Mesendoderm (in vitro differentiated cells): ENCODE data around the gene RBM44.
"Not testable (repeated sequence)": the region's sequence is repeated elsewhere in the genome, so short reads cannot be mapped to it uniquely, and the experiment has no call there.

Source experiments
- DNase-seq: peaks from one replicate; pipeline ENCODE4 v3.0.0; 2013
- H2AK5ac ChIP-seq: 2 replicates; pipeline ENCODE4 v1.6.1; 2013; ENCODE audit warnings: low read length, inconsistent platforms
- H2BK120ac ChIP-seq: 2 replicates; pipeline ENCODE4 v1.6.1; 2013; ENCODE audit warnings: low read depth, mild to moderate bottlenecking, low read length, moderate library complexity, mixed read lengths
- H2BK15ac ChIP-seq: replicated peaks from 2 replicates; pipeline ENCODE4 v1.6.1; 2013; ENCODE audit warnings: low read depth, mild to moderate bottlenecking, moderate library complexity
- H2BK5ac ChIP-seq: 2 replicates; pipeline ENCODE4 v1.6.1; 2013; ENCODE audit warnings: low read length, inconsistent platforms
- H3K18ac ChIP-seq: 2 replicates; pipeline ENCODE4 v1.6.1; 2013; ENCODE audit warnings: mild to moderate bottlenecking, low read length, mixed read lengths
- H3K23ac ChIP-seq: one replicate; pipeline ENCODE4 v1.6.1; 2013; ENCODE audit warnings: low read length
- H3K27ac ChIP-seq: 2 replicates; pipeline ENCODE4 v1.5.1; 2013; ENCODE audit warnings: low read depth, mild to moderate bottlenecking, inconsistent platforms, low read length, moderate library complexity
- H3K27me3 ChIP-seq: 2 replicates; pipeline ENCODE4 v1.6.1; 2013; ENCODE audit warnings: low read length, control low read depth, mild to moderate bottlenecking, inconsistent platforms; ENCODE audit not compliant: insufficient read depth, poor library complexity
- H3K36me3 ChIP-seq: 2 replicates; pipeline ENCODE4 v1.6.1; 2013; ENCODE audit warnings: low read length, inconsistent platforms; ENCODE audit not compliant: control insufficient read depth, insufficient read depth
- H3K4ac ChIP-seq: one replicate; pipeline ENCODE4 v1.6.1; 2013; ENCODE audit warnings: low read depth, mild to moderate bottlenecking, low read length, moderate library complexity
- H3K4me1 ChIP-seq: 2 replicates; pipeline ENCODE4 v1.6.1; 2013; ENCODE audit warnings: low read depth, low read length, inconsistent platforms; ENCODE audit not compliant: control insufficient read depth
- H3K4me2 ChIP-seq: 2 replicates; pipeline ENCODE4 v1.6.1; 2013; ENCODE audit warnings: low read length
- H3K4me3 ChIP-seq: 2 replicates; pipeline ENCODE4 v1.5.1; 2013; ENCODE audit warnings: mild to moderate bottlenecking, low read length
- H3K56ac ChIP-seq: one replicate; pipeline ENCODE4 v1.6.1; 2013; ENCODE audit warnings: low read length
- H3K79me1 ChIP-seq: 2 replicates; pipeline ENCODE4 v1.6.1; 2013; ENCODE audit warnings: low read length, inconsistent platforms
- H3K79me2 ChIP-seq: 2 replicates; pipeline ENCODE4 v1.6.1; 2013; ENCODE audit warnings: mild to moderate bottlenecking, low read length; ENCODE audit not compliant: control insufficient read depth, insufficient read depth
- H3K9ac ChIP-seq: 2 replicates; pipeline ENCODE4 v1.6.1; 2013; ENCODE audit warnings: low read length, inconsistent platforms
- H4K5ac ChIP-seq: one replicate; pipeline ENCODE4 v1.6.1; 2013; ENCODE audit warnings: low read length
- H4K8ac ChIP-seq: one replicate; pipeline ENCODE4 v1.6.1; 2013; ENCODE audit warnings: low read depth, mild to moderate bottlenecking, control low read depth, low read length, moderate library complexity
- WGBS: extraction: QIAGEN DNeasy Blood & Tissue Kit; methylation state at CpG from one replicate; pipeline ENCODE4 v1.1.7; 2013; ENCODE audit warnings: low lambda C conversion rate, missing lambda C conversion rate; ENCODE audit not compliant: insufficient coverage; ENCODE audit errors: extremely low coverage; 5-methylcytosine and 5-hydroxymethylcytosine counted together

RBM44 gene

GRCh38 chr2:237783678-237784077 lies 14.9 kb upstream of the RBM44 start:
- not testable (repeated sequence) for H3K18ac ChIP-seq, H3K36me3 ChIP-seq, H3K79me1 ChIP-seq, H2BK5ac ChIP-seq, H3K9ac ChIP-seq, H3K27ac ChIP-seq, H4K8ac ChIP-seq, H2AK5ac ChIP-seq, H3K4me2 ChIP-seq, H4K5ac ChIP-seq, H3K56ac ChIP-seq, H3K4me1 ChIP-seq, H3K27me3 ChIP-seq, H3K79me2 ChIP-seq, H3K4ac ChIP-seq, H3K23ac ChIP-seq, H2BK120ac ChIP-seq, H2BK15ac ChIP-seq, H3K4me3 ChIP-seq, DNase-seq
- no CpG with 5 or more reads among the region's 5 CpGs for WGBS

GRCh38 chr2:237786936-237787335 lies 11.6 kb upstream of the RBM44 start:
- H3K79me2 ChIP-seq = no peaks in the 10 kb centered on the region
- no peak overlapping the region for H4K8ac ChIP-seq
- H3K4me3 ChIP-seq = no peak overlapping the region
- H3K18ac ChIP-seq = no peak overlapping the region
- H3K4ac ChIP-seq = no peak overlapping the region
- H2BK120ac ChIP-seq = no peak overlapping the region
- peaks cover 1% of the 10 kb centered on the region for H3K36me3 ChIP-seq
- peak; percentile 44 for DNase-seq
- no peak overlapping the region for H4K5ac ChIP-seq
- no peak overlapping the region for H2BK5ac ChIP-seq
- no peak overlapping the region for H2AK5ac ChIP-seq
- H3K79me1 ChIP-seq = no peaks in the 10 kb centered on the region
- no peak overlapping the region for H3K56ac ChIP-seq
- no peak overlapping the region for H3K9ac ChIP-seq
- WGBS = no CpG with 5 or more reads among the region's 4 CpGs
- no peaks in the 10 kb centered on the region for H3K27me3 ChIP-seq
- no peak overlapping the region for H3K27ac ChIP-seq
- H3K23ac ChIP-seq = no peak overlapping the region
- no peak overlapping the region for H3K4me2 ChIP-seq
- no peaks in the 10 kb centered on the region for H3K4me1 ChIP-seq
- no peak overlapping the region for H2BK15ac ChIP-seq

- no peaks in the 10 kb centered on the region for H3K79me2 ChIP-seq
- no peak overlapping the region for H3K18ac ChIP-seq
- no peak overlapping the region for H2BK120ac ChIP-seq
- no peaks in the 10 kb centered on the region for H3K27me3 ChIP-seq
- no peaks in the 10 kb centered on the region for H3K79me1 ChIP-seq
- H3K36me3 ChIP-seq = no peaks in the 10 kb centered on the region
- H3K4me1 ChIP-seq = no peaks in the 10 kb centered on the region
- no peak overlapping the region for H3K9ac ChIP-seq
- H4K5ac ChIP-seq = no peak overlapping the region
- H2AK5ac ChIP-seq = no peak overlapping the region
- no peak overlapping the region for H3K56ac ChIP-seq
- DNase-seq = no peak
- H3K23ac ChIP-seq = no peak overlapping the region
- H3K4me3 ChIP-seq = no peak overlapping the region
- no peak overlapping the region for H3K4me2 ChIP-seq
- no peak overlapping the region for H4K8ac ChIP-seq
- H2BK15ac ChIP-seq = no peak overlapping the region
- H3K27ac ChIP-seq = no peak overlapping the region
- H2BK5ac ChIP-seq = no peak overlapping the region
- H3K4ac ChIP-seq = no peak overlapping the region
- WGBS = no CpG with 5 or more reads among the region's 4 CpGs
Measured at GRCh38 chr2:237790353-237790752, 8.2 kb upstream of the RBM44 start.

GRCh38 chr2:237791977-237792727 lies 6.4 kb upstream of the RBM44 start:
- Histone ChIP-seq H2BK5ac (no peak overlapping the region), H3K4ac (no peak overlapping the region), H3K79me1 (no peaks in the 10 kb centered on the region), H3K56ac (no peak overlapping the region), H3K36me3 (no peaks in the 10 kb centered on the region), H4K5ac (no peak overlapping the region), H4K8ac (no peak overlapping the region), H3K18ac (no peak overlapping the region), H2BK120ac (no peak overlapping the region), H2BK15ac (no peak overlapping the region), H3K4me1 (no peaks in the 10 kb centered on the region), H3K4me2 (no peak overlapping the region), H3K27ac (no peak overlapping the region), H3K27me3 (no peaks in the 10 kb centered on the region), H3K79me2 (no peaks in the 10 kb centered on the region), H3K9ac (no peak overlapping the region), H3K23ac (no peak overlapping the region), H3K4me3 (no peak overlapping the region), H2AK5ac (no peak overlapping the region)
- no CpG with 5 or more reads among the region's 6 CpGs for WGBS
- peak; percentile 55 for DNase-seq

GRCh38 chr2:237797253-237797652 lies 1.3 kb upstream of the RBM44 start:
- no peak overlapping the region for H2BK15ac ChIP-seq
- H3K27ac ChIP-seq = no peak overlapping the region
- no peaks in the 10 kb centered on the region for H3K4me1 ChIP-seq
- no peak overlapping the region for H4K8ac ChIP-seq
- no peaks in the 10 kb centered on the region for H3K27me3 ChIP-seq
- H3K4me2 ChIP-seq = no peak overlapping the region
- no peak overlapping the region for H3K56ac ChIP-seq
- no peaks in the 10 kb centered on the region for H3K36me3 ChIP-seq
- DNase-seq = no peak
- H3K79me1 ChIP-seq = no peaks in the 10 kb centered on the region
- H3K4ac ChIP-seq = no peak overlapping the region
- no peak overlapping the region for H3K18ac ChIP-seq
- H3K79me2 ChIP-seq = no peaks in the 10 kb centered on the region
- H2AK5ac ChIP-seq = no peak overlapping the region
- H3K23ac ChIP-seq = no peak overlapping the region
- no peak overlapping the region for H2BK5ac ChIP-seq
- no peak overlapping the region for H3K4me3 ChIP-seq
- no peak overlapping the region for H2BK120ac ChIP-seq
- H3K9ac ChIP-seq = no peak overlapping the region
- WGBS = no CpG with 5 or more reads among the region's 3 CpGs
- H4K5ac ChIP-seq = no peak overlapping the region

GRCh38 chr2:237799060-237799428 lies 465 bp downstream of the RBM44 start:
- no peak overlapping the region for H4K8ac ChIP-seq
- no peak overlapping the region for H3K27ac ChIP-seq
- no peaks in the 10 kb centered on the region for H3K27me3 ChIP-seq
- no peak overlapping the region for H2BK5ac ChIP-seq
- no peak overlapping the region for H3K4me2 ChIP-seq
- no peaks in the 10 kb centered on the region for H3K36me3 ChIP-seq
- H2AK5ac ChIP-seq = no peak overlapping the region
- no peak overlapping the region for H3K23ac ChIP-seq
- no peaks in the 10 kb centered on the region for H3K79me1 ChIP-seq
- no peak overlapping the region for H2BK120ac ChIP-seq
- no peak overlapping the region for H4K5ac ChIP-seq
- no peak overlapping the region for H3K4me3 ChIP-seq
- WGBS = no CpG with 5 or more reads among the region's 34 CpGs
- no peak overlapping the region for H3K56ac ChIP-seq
- no peak for DNase-seq
- H3K9ac ChIP-seq = no peak overlapping the region
- no peak overlapping the region for H3K18ac ChIP-seq
- no peak overlapping the region for H3K4ac ChIP-seq
- H3K4me1 ChIP-seq = no peaks in the 10 kb centered on the region
- H3K79me2 ChIP-seq = no peaks in the 10 kb centered on the region
- H2BK15ac ChIP-seq = no peak overlapping the region
